GM23248 (cell line): ENCODE measurements around the gene TMEM61. TPM values are rescaled to one million over a fixed set of nuclear protein-coding genes. Genes with fewer than 3 reads are reported as not detected.
"Not testable (repeated sequence)": the region's sequence is repeated elsewhere in the genome, so short reads cannot be mapped to it uniquely, and the experiment has no call there.

Experiments
- DNase-seq: peaks from one replicate; pipeline ENCODE4 v3.0.0-alpha.2; 2015
- H2AFZ ChIP-seq: fragments of 200-600 bp; sonication (generic); 2 replicates; pipeline ENCODE4 v1.6.1; 2016; ENCODE audit warnings: antibody characterized with exemption
- H3F3A ChIP-seq: fragments of 200-600 bp; sonication (generic); 2 replicates; pipeline ENCODE4 v1.6.1; 2016; ENCODE audit warnings: mild to moderate bottlenecking, antibody characterized with exemption, mixed run types; ENCODE audit not compliant: insufficient read depth
- H3K27ac ChIP-seq: fragments of 200-600 bp; sonication (generic); 2 replicates; pipeline ENCODE4 v1.5.1; 2016; ENCODE audit warnings: mild to moderate bottlenecking
- H3K27me3 ChIP-seq: fragments of 200-600 bp; sonication (generic); replicated peaks from 2 replicates; pipeline ENCODE4 v1.6.1; 2016; ENCODE audit warnings: mild to moderate bottlenecking; ENCODE audit not compliant: insufficient read depth
- H3K36me3 ChIP-seq: fragments of 200-600 bp; sonication (generic); 2 replicates; pipeline ENCODE4 v1.6.1; 2016; ENCODE audit warnings: low read depth, mild to moderate bottlenecking
- H3K4me1 ChIP-seq: fragments of 200-600 bp; sonication (generic); 2 replicates; pipeline ENCODE4 v1.6.1; 2016; ENCODE audit warnings: mild to moderate bottlenecking; ENCODE audit not compliant: insufficient read depth
- H3K4me2 ChIP-seq: fragments of 200-600 bp; sonication (generic); one replicate; pipeline ENCODE4 v1.6.1; 2016; ENCODE audit warnings: mild to moderate bottlenecking; ENCODE audit not compliant: unreplicated experiment
- H3K4me3 ChIP-seq: fragments of 200-600 bp; sonication (generic); 2 replicates; pipeline ENCODE4 v1.5.1; 2016; ENCODE audit warnings: mild to moderate bottlenecking
- H3K79me2 ChIP-seq: fragments of 200-600 bp; sonication (generic); 2 replicates; pipeline ENCODE4 v1.6.1; 2016; ENCODE audit warnings: mild to moderate bottlenecking; ENCODE audit not compliant: insufficient read depth
- H3K9ac ChIP-seq: fragments of 200-600 bp; sonication (generic); 2 replicates; pipeline ENCODE4 v1.6.1; 2016; ENCODE audit warnings: mild to moderate bottlenecking
- H3K9me2 ChIP-seq: fragments of 200-600 bp; sonication (generic); 2 replicates; pipeline ENCODE4 v1.6.1; 2016; ENCODE audit warnings: mixed run types, mild to moderate bottlenecking, moderate library complexity; ENCODE audit not compliant: insufficient read depth
- H3K9me3 ChIP-seq: fragments of 200-600 bp; sonication (generic); one replicate; pipeline ENCODE4 v1.6.1; 2017; ENCODE audit warnings: low read depth
- H4K20me1 ChIP-seq: fragments of 200-600 bp; sonication (generic); 2 replicates; pipeline ENCODE4 v1.6.0; 2016; ENCODE audit not compliant: insufficient read depth
- EZH2 ChIP-seq: fragments of 200-600 bp; sonication (generic); IDR thresholded peaks from 2 replicates; pipeline ENCODE4 v1.6.1; 2018; ENCODE audit warnings: antibody characterized with exemption, mild to moderate bottlenecking; ENCODE audit not compliant: insufficient read depth, poor library complexity, severe bottlenecking
- EZH2phosphoT487 ChIP-seq: fragments of 200-600 bp; sonication (generic); IDR thresholded peaks from 2 replicates; pipeline ENCODE4 v1.6.1; 2018; ENCODE audit warnings: antibody characterized with exemption, moderate library complexity, mild to moderate bottlenecking, low read depth; ENCODE audit not compliant: insufficient read depth
- WGBS, 2 experiments: methylation state at CpG; one replicate each; pipeline ENCODE4 v1.1.6; 2015 to 2017; ENCODE audit warnings: low lambda C conversion rate in 2 of 2, low coverage in 1 of 2; ENCODE audit errors: missing lambda C conversion rate in 2 of 2; 5-methylcytosine and 5-hydroxymethylcytosine counted together
- in situ Hi-C: fragments of 300-500 bp; cut with MboI; formaldehyde crosslinking; loops from 2 replicates; pipeline ENCODE4 v1.15.0; 2020
- polyA plus RNA-seq: library from polyadenylated mRNA; unstranded; fragments of >200 nt; fragmentation: Nextera tagmentation; extraction: Ambion mirVana; gene quantifications from 2 replicates; pipeline ENCODE4 v1.2.1, GENCODE V29; 2016
- total RNA-seq: library from RNA; depleted of rRNA; stranded (reverse); fragments of >200 nt; shearing (Covaris generic); gene quantifications from 2 replicates; pipeline ENCODE4 v1.2.3, GENCODE V29; 2014

The TMEM61 gene
- total and polyA plus RNA-seq, 2 experiments from 2014 or later: not detected

GRCh38 chr1:54962612-54963395 lies 17.6 kb upstream of the TMEM61 start:
- Histone ChIP-seq H3K4me1 (peaks cover 9% of the 10 kb centered on the region), H3K9ac (no peak overlapping the region), H2AFZ (no peak overlapping the region), H3K9me3 (no peaks in the 10 kb centered on the region), H3K27ac (no peak overlapping the region), H3K4me2 (no peak overlapping the region), H3K79me2 (no peaks in the 10 kb centered on the region), H3K4me3 (no peak overlapping the region), H3K36me3 (no peaks in the 10 kb centered on the region), H4K20me1 (no peaks in the 10 kb centered on the region), H3K27me3 (no peaks in the 10 kb centered on the region), H3F3A (no peaks in the 10 kb centered on the region), H3K9me2 (no peaks in the 10 kb centered on the region)
- in situ Hi-C loops: no loop called here
- WGBS, 2 experiments: 73 to 81% methylated on average over 4 of the region's 4 CpGs
- TF ChIP-seq EZH2phosphoT487: no peak
- no peak for TF ChIP-seq EZH2
- no peak for DNase-seq

GRCh38 chr1:54963829-54964228 lies 16.6 kb upstream of the TMEM61 start:
- WGBS, 2 experiments: 80 to 82% methylated on average over 5 of the region's 5 CpGs
- H3K27me3 ChIP-seq, H3K9ac ChIP-seq, H3K4me2 ChIP-seq, H3F3A ChIP-seq, H3K4me1 ChIP-seq, H3K27ac ChIP-seq, H3K79me2 ChIP-seq, DNase-seq, H2AFZ ChIP-seq, H3K4me3 ChIP-seq, H3K9me3 ChIP-seq, in situ Hi-C loops, H4K20me1 ChIP-seq, H3K9me2 ChIP-seq, H3K36me3 ChIP-seq: not testable (repeated sequence)

- 50 to 59% methylated on average over 7 of the region's 7 CpGs for WGBS, 2 experiments
- no peak for TF ChIP-seq EZH2
- TF ChIP-seq EZH2phosphoT487: no peak
- no peaks in the 10 kb centered on the region for H3F3A ChIP-seq
- no peaks in the 10 kb centered on the region for H3K36me3 ChIP-seq
- H3K4me2 ChIP-seq: no peak overlapping the region
- H3K9ac ChIP-seq: no peak overlapping the region
- no peaks in the 10 kb centered on the region for H3K27me3 ChIP-seq
- no peaks in the 10 kb centered on the region for H3K9me2 ChIP-seq
- H2AFZ ChIP-seq: no peak overlapping the region
- in situ Hi-C loops: no loop called here
- peak; percentile 74 for DNase-seq
- no peaks in the 10 kb centered on the region for H3K79me2 ChIP-seq
- H3K4me1 ChIP-seq: peaks cover 9% of the 10 kb centered on the region
- no peaks in the 10 kb centered on the region for H4K20me1 ChIP-seq
- no peak overlapping the region for H3K27ac ChIP-seq
- no peak overlapping the region for H3K4me3 ChIP-seq
- H3K9me3 ChIP-seq: no peaks in the 10 kb centered on the region
These were observed 14.6 kb upstream of the TMEM61 start for GRCh38 chr1:54965624-54966340.

GRCh38 chr1:54967372-54967771 lies 13.1 kb upstream of the TMEM61 start:
- no peaks in the 10 kb centered on the region for H3K36me3 ChIP-seq
- DNase-seq: peak; percentile 66
- peaks cover 17% of the 10 kb centered on the region for H3K4me1 ChIP-seq
- H3K9me2 ChIP-seq: no peaks in the 10 kb centered on the region
- H3K4me2 ChIP-seq: no peak overlapping the region
- no peak overlapping the region for H3K9ac ChIP-seq
- WGBS, 2 experiments: 55 to 57% methylated on average over 5 of the region's 5 CpGs
- no peaks in the 10 kb centered on the region for H4K20me1 ChIP-seq
- no peaks in the 10 kb centered on the region for H3K27me3 ChIP-seq
- no peak overlapping the region for H3K4me3 ChIP-seq
- in situ Hi-C loops: no loop called here
- TF ChIP-seq EZH2 (no peak), EZH2phosphoT487 (no peak)
- no peak overlapping the region for H3K27ac ChIP-seq
- H3K9me3 ChIP-seq: no peaks in the 10 kb centered on the region
- no peak overlapping the region for H2AFZ ChIP-seq
- H3K79me2 ChIP-seq: no peaks in the 10 kb centered on the region
- H3F3A ChIP-seq: 0 out of 2 replicates have a peak, but pooled peaks cover under 1% of the 10 kb centered on the region
